Heart right ventricle (tissue), 16 donors: ENCODE results near the gene CABLES2. TPM values are rescaled to one million over a fixed set of nuclear protein-coding genes. Genes with fewer than 3 reads are reported as not detected.

Experiments used
- ATAC-seq, 8 donors: fragments of 200-7000 bp; cut with Tn5 transposase; one replicate each; pipeline ENCODE4 v1.9.1; 2020; ENCODE audit warnings: mild to moderate bottlenecking in 8 of 8, moderate library complexity in 8 of 8, moderate number of reproducible peaks in 1 of 8
- DNase-seq, 2 donors: peaks; one replicate each; pipeline ENCODE4 v3.0.0-alpha.2; 2020
- H3K27ac ChIP-seq, 10 donors: fragments of 200-600 bp; sonication (generic) in 2 of 10; one replicate each; pipeline versions ENCODE4 v1.5.0 to v1.8.0; 2020 to 2022; ENCODE audit warnings: mild to moderate bottlenecking in 3 of 10
- H3K27me3 ChIP-seq, 7 donors: fragments of 200-600 bp; one replicate each; pipeline ENCODE4 v1.8.0; 2021 to 2022; ENCODE audit warnings: mild to moderate bottlenecking in 2 of 7
- H3K36me3 ChIP-seq, 9 donors: fragments of 200-600 bp; sonication (generic) in 1 of 9; one replicate each; pipeline versions ENCODE4 v1.5.0 to v1.8.0; 2020 to 2022; ENCODE audit warnings: mild to moderate bottlenecking in 2 of 9
- H3K4me1 ChIP-seq, 9 donors: fragments of 200-600 bp; sonication (generic) in 1 of 9; one replicate each; pipeline versions ENCODE4 v1.5.0 to v1.8.0; 2020 to 2022; ENCODE audit warnings: mild to moderate bottlenecking in 4 of 9
- H3K4me3 ChIP-seq, 10 donors: fragments of 200-600 bp; sonication (generic) in 2 of 10; one replicate each; pipeline versions ENCODE4 v1.5.0 to v1.8.0; 2020 to 2022; ENCODE audit warnings: mild to moderate bottlenecking in 7 of 10, moderate library complexity in 2 of 10
- H3K9me3 ChIP-seq, 11 donors: fragments of 200-600 bp in 10 of 11; sonication (generic) in 2 of 11; one replicate each; pipeline versions ENCODE4 v1.5.0 to v1.8.0; 2013 to 2022; ENCODE audit warnings: mild to moderate bottlenecking in 2 of 11, control low read depth in 1 of 11, moderate library complexity in 1 of 11
- CTCF ChIP-seq, 9 donors: fragments of 200-600 bp; sonication (generic) in 2 of 9; IDR thresholded peaks; one replicate each; pipeline versions ENCODE4 v1.5.0 to v1.8.0; 2021 to 2022; ENCODE audit warnings: antibody characterized with exemption in 9 of 9, mild to moderate bottlenecking in 5 of 9, moderate library complexity in 1 of 9
- WGBS, 2 donors: extraction: QIAGEN DNeasy Blood & Tissue Kit; methylation state at CpG; one replicate each; pipeline ENCODE4 v1.1.7; 2013; ENCODE audit warnings: inconsistent platforms in 1 of 2; 5-methylcytosine and 5-hydroxymethylcytosine counted together
- intact Hi-C, 10 donors: fragments of 100-400 bp; cut with DNase I; formaldehyde crosslinking; loops; one replicate each; pipeline versions ENCODE4 v1.11.1 to v1.14.2; 2022
- polyA plus RNA-seq, 2 donors: library from polyadenylated mRNA; stranded (reverse); fragments of 200-250 nt; gene quantifications; one replicate each; pipeline ENCODE4 v1.2.3, GENCODE V29; 2013
- total RNA-seq, 10 donors: library from RNA; stranded (reverse); fragmentation: NEBNext Ultra II Directional in 3 of 10; extraction: Animal tissue kit (Norgen Biotek cat#: 25700) in 3 of 10; gene quantifications; one replicate each; pipeline versions ENCODE4 v1.2.1 to v1.2.4, GENCODE V29; 2021 to 2023
- donor health status: Arrhythmogenic right ventricular cardiomyopathy.
- donor health status: ischemic (EF 13 %, LVEDD 7.1; RV severe dilation, severe dysfunction).
- donor health status: healthy with polysubstance abuse.
- donor health status: DM: no; HTN: yes; CAD: no.
- donor health status: DM: no; HTN: no; CAD: no.
- donor health status: ischemic (EF 25% LVEDD 6.9; RV normal size, moderate dysfunction).
- donor health status: ischemic (EF 25% LVEDD 5.7; RV mildly dilated, moderate dysfunction).
- donor health status: healthy.
- donor health status: DM: yes; HTN: yes; CAD: no.
- donor health status: Ischemic cardiomyopathy.
- donor health status: ischemic (EF 35%, LVEDD 5.7; RV mildly dilated, moderate dysfunction).
- donor health status: nonischemic (EF 11% LVEDD 7.7; RV severe dilation, severe dysfunction).
- donor health status: DM: yes; HTN: yes; CAD: no.
- donor health status: PGD.
- donor health status: ischemic (EF 29% LVEDD 5.4; RV normal size, mild dysfunction).
- donor health status: nonischemic (EF 23%, LVEDD 6.1; RV moderate dilation, normal function).

CABLES2 gene
- total and polyA plus RNA-seq, 12 donors, result 2.9 to 11.9 (median 7.8) TPM

- peak in 1 of 2 donors; percentile 10 for DNase-seq
- peaks cover 54 to 80% (median 68%) of the 10 kb centered on the region in 9 donors for H3K4me1 ChIP-seq
Observed at GRCh38 chr20:62354811-62355341, 52.2 kb downstream of the CABLES2 start.

GRCh38 chr20:62354031-62354808 is 52.9 kb downstream of the CABLES2 start:
- Histone ChIP-seq H3K9me3 (peaks cover 0 to under 1% (median 0%) of the 10 kb centered on the region in 11 donors), H3K4me3 (no peak overlapping the region), H3K4me1 (peaks cover 49 to 73% (median 62%) of the 10 kb centered on the region in 9 donors), H3K27me3 (peaks cover 0 to 12% (median 0%) of the 10 kb centered on the region in 7 donors), H3K36me3 (peaks cover 3 to 36% (median 15%) of the 10 kb centered on the region in 9 donors), H3K27ac (peak overlapping the region; percentile 73 to 98 (median 93))
- 73 to 81% methylated on average over 13 to 14 of the region's 14 CpGs for WGBS, 2 donors
- intact Hi-C loops, result loop anchor here in 2 of 10 donors (5.0 kb wide), 2 partner anchors 37 to 47 kb away; no protein-coding TSS in a partner anchor
- no peak for TF ChIP-seq CTCF (IDR thresholded peaks at IDR 0.05)
- ATAC-seq (no peak), DNase-seq (peak in 1 of 2 donors; percentile 20)

More at GRCh38 chr20:62354811-62355341, 52.2 kb downstream of the CABLES2 start:
- no peak for TF ChIP-seq CTCF (IDR thresholded peaks at IDR 0.05)
- no peaks in the 10 kb centered on the region for H3K9me3 ChIP-seq
- intact Hi-C loops, result loop anchor here in 2 of 10 donors (5.0 kb wide), 2 partner anchors 38 to 48 kb away; no protein-coding TSS in a partner anchor
- H3K4me3 ChIP-seq, result peak overlapping the region in 7 of 10 donors; percentile 4 to 44 (median 42)
- peaks cover 3 to 32% (median 15%) of the 10 kb centered on the region in 9 donors for H3K36me3 ChIP-seq
- peak overlapping the region; percentile 77 to 98 (median 93) for H3K27ac ChIP-seq
- H3K27me3 ChIP-seq, result peaks cover 0 to 12% (median 0%) of the 10 kb centered on the region in 7 donors
- ATAC-seq, result no peak
- WGBS, 2 donors, result 54 to 59% methylated on average over 16 of the region's 16 CpGs

- Histone ChIP-seq H3K4me1 (peaks cover 41 to 66% (median 55%) of the 10 kb centered on the region in 9 donors), H3K27me3 (peaks cover 0 to 12% (median 0%) of the 10 kb centered on the region in 7 donors), H3K4me3 (no peak overlapping the region), H3K36me3 (peaks cover 3 to 42% (median 15%) of the 10 kb centered on the region in 9 donors), H3K9me3 (peaks cover 0 to 9% (median 0%) of the 10 kb centered on the region in 11 donors), H3K27ac (peak overlapping the region; percentile 47 to 98 (median 84))
- no peak for TF ChIP-seq CTCF (IDR thresholded peaks at IDR 0.05)
- intact Hi-C loops, result loop anchor here in 2 of 10 donors (2.0 to 5.0 kb wide), 4 partner anchors 23 to 46 kb away; no protein-coding TSS in a partner anchor
- DNase-seq, result peak in 1 of 2 donors; percentile 18
- ATAC-seq, result no peak
- WGBS, 2 donors, result 87 to 90% methylated on average over 15 to 16 of the region's 16 CpGs
Observed at GRCh38 chr20:62353289-62354030, 53.6 kb downstream of the CABLES2 start.
